Psoas muscle (tissue), 8 donors: ENCODE results near the gene AMOTL1. TPM values are rescaled to one million over a fixed set of nuclear protein-coding genes. Genes with fewer than 3 reads are reported as not detected.

ENCODE experiments used
- ATAC-seq, 4 donors: fragments of 200-7000 bp; cut with Tn5 transposase; one replicate each; pipeline ENCODE4 v1.9.1; 2020; ENCODE audit warnings: moderate library complexity in 3 of 4, mild to moderate bottlenecking in 2 of 4
- DNase-seq, 2 donors: peaks; one replicate each; pipeline ENCODE4 v3.0.0-alpha.2; 2020
- H3K27ac ChIP-seq: fragments of 200-600 bp; one replicate; pipeline ENCODE4 v1.8.0; 2022
- H3K27me3 ChIP-seq, 3 donors: fragments of 200-600 bp in 1 of 3; one replicate each; pipeline versions ENCODE4 v1.6.1 to v1.8.0; 2013 to 2022; ENCODE audit warnings: low read length in 2 of 3, mild to moderate bottlenecking in 2 of 3, moderate library complexity in 1 of 3; ENCODE audit not compliant: insufficient read depth in 3 of 3
- H3K36me3 ChIP-seq, 2 donors: fragments of 200-600 bp in 1 of 2; one replicate each; pipeline versions ENCODE4 v1.6.1 to v1.8.0; 2013 to 2022; ENCODE audit warnings: low read depth in 1 of 2, mild to moderate bottlenecking in 1 of 2, moderate library complexity in 1 of 2; ENCODE audit not compliant: insufficient read depth in 1 of 2
- H3K4me1 ChIP-seq: fragments of 200-600 bp; one replicate; pipeline ENCODE4 v1.8.0; 2022
- H3K4me3 ChIP-seq: fragments of 200-600 bp; one replicate; pipeline ENCODE4 v1.8.0; 2022; ENCODE audit warnings: mild to moderate bottlenecking
- H3K9me3 ChIP-seq: fragments of 200-600 bp; one replicate; pipeline ENCODE4 v1.8.0; 2022
- WGBS, 3 donors: extraction: QIAGEN DNeasy Blood & Tissue Kit; methylation state at CpG; one replicate each; pipeline versions ENCODE4 v1.1.6 to v1.1.7; 2013; 5-methylcytosine and 5-hydroxymethylcytosine counted together
- intact Hi-C, 2 donors: fragments of 100-400 bp; cut with DNase I; formaldehyde crosslinking; loops; one replicate each; pipeline versions ENCODE4 v1.11.0 to v1.14.2; 2022
- polyA plus RNA-seq, 3 donors: library from polyadenylated mRNA; stranded (reverse); fragments of 200-250 nt; gene quantifications; one replicate each; pipeline ENCODE4 v1.2.3, GENCODE V29; 2013
- total RNA-seq, 4 donors: library from RNA; stranded (reverse); fragmentation: NEBNext Ultra II Directional in 2 of 4; extraction: Animal tissue kit (Norgen Biotek cat#: 25700) in 2 of 4; gene quantifications; one replicate each; pipeline versions ENCODE4 v1.2.1 to v1.2.4, GENCODE V29; 2021 to 2023
- TF ChIP-seq, protein P1 (sequence below): fragments of 200-600 bp; IDR thresholded peaks from one replicate; pipeline ENCODE4 v1.8.0; 2022; ENCODE audit warnings: antibody characterized with exemption
- donor health status: healthy with polysubstance abuse.
- donor health status: DM: no; HTN: no; CAD: no; lungs with moderate emphysema.
- donor health status: Bipolar disorder and iron deficiency.
- donor health status: healthy.
- donor health status: DM: yes; HTN: yes; CAD: no.
- donor health status: DM: no; HTN: no; CAD: no.
- donor health status: DM: no; HTN: no; CAD: no.
- donor health status: DM: yes; HTN: yes; CAD: no.

Gene AMOTL1
- total and polyA plus RNA-seq, 7 donors = 46.5 to 355 (median 225) TPM

DNA sequence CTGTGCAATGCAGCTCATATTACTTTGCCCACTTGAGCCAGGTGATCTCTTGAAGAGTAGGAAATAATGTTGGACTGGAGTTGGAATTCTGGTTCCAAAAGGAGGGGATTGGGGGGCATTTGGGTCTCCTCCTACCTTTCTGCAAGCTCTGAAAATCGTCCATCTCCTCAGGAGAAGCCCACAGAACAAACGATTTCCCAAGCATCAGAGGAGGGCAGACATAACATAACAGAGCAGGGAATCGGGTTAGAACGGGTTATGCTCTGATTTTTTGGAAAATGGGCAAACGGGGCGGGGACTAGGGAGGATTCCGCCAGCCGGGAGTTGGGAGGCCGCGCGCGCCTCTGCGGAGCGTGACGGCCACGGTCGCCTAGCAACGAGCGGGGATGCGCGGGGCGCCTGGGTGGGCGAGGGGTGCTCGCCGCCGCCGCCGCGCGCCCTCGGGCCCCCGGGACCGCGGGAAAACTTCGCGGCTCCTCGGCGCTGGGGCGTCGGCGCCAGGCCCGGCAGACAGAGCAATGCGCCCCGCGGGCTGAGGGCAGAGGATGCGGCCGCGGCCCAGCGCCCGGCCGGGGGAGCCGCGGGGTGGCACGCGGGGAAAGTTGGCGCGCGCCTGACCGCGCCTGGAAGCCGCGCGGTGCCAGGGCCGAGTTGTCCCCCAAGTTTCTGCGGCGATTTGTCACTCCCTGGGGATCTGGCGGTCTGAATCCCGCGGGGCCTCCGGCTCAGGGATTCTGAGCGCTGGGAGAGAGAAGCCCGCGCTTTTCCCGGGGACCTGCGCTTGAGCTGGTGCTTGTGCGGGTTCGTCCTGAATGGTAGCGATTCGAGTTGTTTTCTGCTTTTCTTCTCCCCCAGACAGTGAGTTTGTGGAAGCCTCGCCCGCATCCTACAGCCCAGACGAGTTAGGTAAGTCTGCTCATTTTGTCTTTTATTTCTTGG is 27.8 kb upstream of the AMOTL1 start:
- H3K9me3 ChIP-seq = no peaks in the 10 kb centered on the region

DNA sequence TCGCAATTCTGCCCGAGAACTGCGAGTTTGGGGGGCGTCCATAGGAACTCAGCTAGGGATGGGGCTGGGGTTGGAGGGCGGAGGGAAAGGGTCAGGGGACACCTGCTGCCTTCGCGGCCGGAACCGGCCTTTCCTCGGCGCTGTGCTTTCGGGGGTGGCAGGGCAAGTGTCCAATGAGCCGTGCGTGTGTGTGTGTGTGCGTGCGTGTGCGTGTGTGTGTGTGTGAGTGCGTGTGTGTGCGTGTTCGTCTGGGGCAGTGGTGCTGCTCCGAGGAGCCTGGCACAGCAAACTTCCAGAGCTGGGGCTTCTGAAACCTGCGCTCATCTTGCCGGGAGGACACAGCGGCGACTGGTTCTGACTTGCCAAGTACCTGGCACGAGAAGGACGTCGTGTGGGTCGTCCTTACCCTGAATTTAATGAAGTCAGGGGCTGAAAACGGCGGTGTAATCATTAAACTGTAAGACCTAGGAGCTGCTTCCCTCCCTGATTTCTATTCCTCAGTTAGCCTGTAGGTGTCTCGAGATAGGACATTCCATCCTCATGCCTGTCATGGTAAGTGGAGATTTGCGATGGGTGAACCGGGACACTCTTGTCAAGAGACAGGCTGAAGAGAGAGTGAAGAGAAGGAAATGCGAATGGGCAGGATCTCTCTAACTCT is 27.0 kb upstream of the AMOTL1 start:
- ATAC-seq = peak; percentile 86 to 94 (median 91)
- DNase-seq = peak; percentile 34 to 70
- Histone ChIP-seq H3K27me3 (no peaks in the 10 kb centered on the region), H3K36me3 (peaks cover 0 to 7% of the 10 kb centered on the region in 2 donors), H3K27ac (peak overlapping the region; percentile 65), H3K4me1 (peaks cover 22% of the 10 kb centered on the region), H3K9me3 (no peaks in the 10 kb centered on the region), H3K4me3 (peak overlapping the region; percentile 70)
- TF ChIP-seq, protein P1, sequence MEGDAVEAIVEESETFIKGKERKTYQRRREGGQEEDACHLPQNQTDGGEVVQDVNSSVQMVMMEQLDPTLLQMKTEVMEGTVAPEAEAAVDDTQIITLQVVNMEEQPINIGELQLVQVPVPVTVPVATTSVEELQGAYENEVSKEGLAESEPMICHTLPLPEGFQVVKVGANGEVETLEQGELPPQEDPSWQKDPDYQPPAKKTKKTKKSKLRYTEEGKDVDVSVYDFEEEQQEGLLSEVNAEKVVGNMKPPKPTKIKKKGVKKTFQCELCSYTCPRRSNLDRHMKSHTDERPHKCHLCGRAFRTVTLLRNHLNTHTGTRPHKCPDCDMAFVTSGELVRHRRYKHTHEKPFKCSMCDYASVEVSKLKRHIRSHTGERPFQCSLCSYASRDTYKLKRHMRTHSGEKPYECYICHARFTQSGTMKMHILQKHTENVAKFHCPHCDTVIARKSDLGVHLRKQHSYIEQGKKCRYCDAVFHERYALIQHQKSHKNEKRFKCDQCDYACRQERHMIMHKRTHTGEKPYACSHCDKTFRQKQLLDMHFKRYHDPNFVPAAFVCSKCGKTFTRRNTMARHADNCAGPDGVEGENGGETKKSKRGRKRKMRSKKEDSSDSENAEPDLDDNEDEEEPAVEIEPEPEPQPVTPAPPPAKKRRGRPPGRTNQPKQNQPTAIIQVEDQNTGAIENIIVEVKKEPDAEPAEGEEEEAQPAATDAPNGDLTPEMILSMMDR = peak; percentile 54
- intact Hi-C loops = loop anchor here in 1 of 2 donors (2.0 to 10.0 kb wide), 3 partner anchors 18 to 234 kb away; partner anchors contain the start of genes CWC15 and KDM4D
- WGBS, 3 donors = 6 to 22% (median 8%) methylated on average over 35 of the region's 35 CpGs

More for the DNA sequence above, 27.8 kb upstream of the AMOTL1 start:
- Histone ChIP-seq H3K4me1 (peaks cover 22% of the 10 kb centered on the region), H3K4me3 (peak overlapping the region; percentile 70), H3K36me3 (peaks cover 0 to 7% of the 10 kb centered on the region in 2 donors), H3K27me3 (no peaks in the 10 kb centered on the region), H3K27ac (peak overlapping the region; percentile 26)
- DNase-seq = peak; percentile 64 to 77
- 11 to 21% (median 11%) methylated on average over 68 to 82 of the region's 82 CpGs for WGBS, 3 donors
- TF ChIP-seq, protein P1 = no peak
- ATAC-seq = peak; percentile 28 to 57 (median 46)
- intact Hi-C loops = loop anchor here in 1 of 2 donors (2.0 to 10.0 kb wide), 3 partner anchors 18 to 234 kb away; partner anchors contain the start of genes CWC15 and KDM4D

DNA sequence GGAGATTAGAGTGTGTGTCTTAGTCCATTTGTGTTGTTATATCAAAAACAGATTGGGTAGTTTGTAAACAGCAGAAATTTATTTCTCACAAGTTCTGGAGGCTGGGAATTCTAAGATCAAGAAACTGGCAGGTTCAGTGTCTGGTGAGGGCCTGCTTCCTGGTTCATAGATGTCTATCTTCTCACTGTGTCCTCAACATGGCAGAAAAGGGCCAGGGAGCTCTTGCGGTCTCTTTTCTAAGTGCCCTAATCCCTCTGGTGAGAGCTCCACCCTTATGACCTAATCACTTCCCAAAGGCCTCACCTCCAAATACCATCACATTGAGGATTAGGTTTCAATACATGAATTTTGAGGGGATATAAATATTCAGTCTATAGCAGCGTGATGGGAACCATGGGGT is 25.5 kb upstream of the AMOTL1 start:
- no peak overlapping the region for H3K4me3 ChIP-seq
- no peak for DNase-seq
- H3K27me3 ChIP-seq = no peaks in the 10 kb centered on the region
- peaks cover 0 to 11% of the 10 kb centered on the region in 2 donors for H3K36me3 ChIP-seq
- peaks cover 26% of the 10 kb centered on the region for H3K4me1 ChIP-seq
- no peak for ATAC-seq
- TF ChIP-seq, protein P1 = no peak
- intact Hi-C loops = loop anchor here in 1 of 2 donors (5.0 to 10.0 kb wide), 2 partner anchors 120 to 232 kb away; partner anchors contain the start of genes CWC15 and KDM4D
- no peak overlapping the region for H3K27ac ChIP-seq
- no peaks in the 10 kb centered on the region for H3K9me3 ChIP-seq
- 94 to 98% (median 95%) methylated on average over 2 of the region's 2 CpGs for WGBS, 3 donors

DNA sequence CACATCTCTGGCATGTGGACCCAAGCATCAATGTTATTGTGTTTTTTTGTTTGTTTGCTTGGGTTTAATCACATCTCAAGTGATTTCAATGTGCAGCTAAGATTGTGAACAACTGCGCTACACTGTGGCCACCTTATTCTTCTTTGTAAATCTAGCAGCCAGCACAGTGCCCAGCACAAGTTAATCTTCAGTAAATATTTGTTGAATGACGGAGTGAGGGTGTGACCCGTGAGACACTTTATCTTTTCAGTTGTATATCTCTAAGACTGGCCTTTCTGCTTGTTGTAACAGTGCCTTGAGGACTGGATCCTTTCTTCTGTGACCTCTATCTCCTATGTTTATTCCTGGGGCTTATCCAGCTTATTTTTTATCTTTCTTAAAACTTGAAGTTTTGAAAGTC is 21.4 kb upstream of the AMOTL1 start:
- Histone ChIP-seq H3K27me3 (no peaks in the 10 kb centered on the region), H3K27ac (no peak overlapping the region), H3K9me3 (no peaks in the 10 kb centered on the region), H3K4me3 (no peak overlapping the region), H3K4me1 (peaks cover 41% of the 10 kb centered on the region), H3K36me3 (peaks cover 2 to 25% of the 10 kb centered on the region in 2 donors)
- intact Hi-C loops = loop anchor here in 1 of 2 donors (10.0 kb wide), 1 partner anchor 228 kb away; the partner anchor contains the start of genes CWC15 and KDM4D
- ATAC-seq (peak in 1 of 4 donors; percentile 12), DNase-seq (no peak)
- WGBS, 3 donors = 69 to 79% (median 71%) methylated on average over 3 of the region's 3 CpGs
- TF ChIP-seq, protein P1 = no peak
